Glutamatergic neuron (in vitro differentiated cells): Measurements from ENCODE around the gene BRCA2. TPM values are rescaled to one million over a fixed set of nuclear protein-coding genes. Genes with fewer than 3 reads are reported as not detected.
A peak's percentile ranks its signal among the peaks of the same experiment; 100 is the strongest.

Source experiments
- DNase-seq: peaks from one replicate; pipeline ENCODE4 v3.0.0; 2022
- H3K27ac Mint-ChIP-seq: one replicate; pipeline ENCODE4 v1.8.0; 2020; ENCODE audit warnings: mild to moderate bottlenecking, mixed read lengths, inconsistent platforms; ENCODE audit not compliant: unreplicated experiment
- H3K27me3 Mint-ChIP-seq: one replicate; pipeline ENCODE4 v1.8.0; 2020; ENCODE audit warnings: mild to moderate bottlenecking, moderate library complexity, mixed read lengths, inconsistent platforms; ENCODE audit not compliant: unreplicated experiment
- H3K36me3 Mint-ChIP-seq: one replicate; pipeline ENCODE4 v1.8.0; 2020; ENCODE audit warnings: mild to moderate bottlenecking, mixed read lengths, inconsistent platforms; ENCODE audit not compliant: unreplicated experiment
- H3K4me1 Mint-ChIP-seq: one replicate; pipeline ENCODE4 v1.8.0; 2020; ENCODE audit warnings: mild to moderate bottlenecking, low read depth, mixed read lengths, inconsistent platforms; ENCODE audit not compliant: unreplicated experiment
- H3K4me3 Mint-ChIP-seq: one replicate; pipeline ENCODE4 v1.8.0; 2020; ENCODE audit warnings: mild to moderate bottlenecking, mixed read lengths, inconsistent platforms; ENCODE audit not compliant: unreplicated experiment
- H3K9me3 Mint-ChIP-seq: one replicate; pipeline ENCODE4 v1.8.0; 2020; ENCODE audit warnings: mild to moderate bottlenecking, moderate library complexity, mixed read lengths, inconsistent platforms; ENCODE audit not compliant: unreplicated experiment
- CTCF ChIP-seq: fragments of 200-600 bp; sonication (generic); IDR thresholded peaks from one replicate; pipeline ENCODE4 v1.5.0; 2021; ENCODE audit not compliant: partially characterized antibody, unreplicated experiment
- total RNA-seq: library from RNA; stranded (reverse); fragmentation: NEBNext Ultra II Directional; extraction: Animal tissue kit (Norgen Biotek cat#: 25700); gene quantifications from one replicate; pipeline ENCODE4 v1.2.1, GENCODE V29; 2021; ENCODE audit not compliant: unreplicated experiment

The BRCA2 gene
- total RNA-seq, 1 donor from 2014 or later: 3.0 TPM

GRCh38 chr13:32310134-32310706, 5.1 kb upstream of the BRCA2 start:
- Mint-ChIP-seq H3K9me3 (peaks cover 2% of the 10 kb centered on the region), H3K36me3 (no peaks in the 10 kb centered on the region), H3K4me3 (no peak overlapping the region), H3K27me3 (no peaks in the 10 kb centered on the region), H3K27ac (no peak overlapping the region), H3K4me1 (no peaks in the 10 kb centered on the region)
- no peak for DNase-seq
- peak; percentile 82 for TF ChIP-seq CTCF

DNA sequence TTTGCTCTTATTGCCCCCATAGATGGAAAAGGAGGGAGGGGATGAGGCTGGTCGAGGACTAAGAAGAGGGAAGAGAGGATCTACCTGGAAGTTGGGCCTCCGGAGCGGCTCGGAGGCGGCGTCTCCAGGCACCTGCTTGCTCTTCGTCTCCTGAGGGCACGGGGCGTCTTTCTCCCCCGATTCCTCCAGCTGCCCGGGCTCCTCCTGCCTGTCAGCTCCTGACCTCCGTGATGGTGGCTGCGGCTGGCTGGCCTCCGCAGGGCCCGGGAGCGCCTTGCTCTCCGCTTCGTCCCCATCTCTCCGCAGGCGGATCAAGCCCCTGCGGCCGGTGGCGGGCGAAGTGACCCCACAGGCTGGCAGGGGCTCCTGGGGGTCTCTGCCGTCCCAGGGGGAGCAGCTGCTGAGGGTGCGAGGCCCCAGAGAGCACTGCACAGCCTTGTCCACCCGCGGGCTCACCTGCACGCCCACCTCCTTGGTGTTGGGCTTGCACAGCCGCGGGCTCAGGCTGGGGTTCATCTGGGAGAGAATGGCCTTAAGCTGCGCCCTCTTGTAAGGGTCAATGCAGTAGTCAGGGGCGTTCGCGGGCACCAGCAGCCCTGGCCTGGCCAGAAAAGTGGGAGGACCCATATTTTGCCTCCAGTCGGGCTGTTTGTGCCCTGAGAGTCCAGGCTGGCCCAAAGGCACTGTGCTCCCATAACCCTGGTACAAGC, 4.0 kb upstream of the BRCA2 start:
- TF ChIP-seq CTCF: no peak
- Mint-ChIP-seq H3K36me3 (no peaks in the 10 kb centered on the region), H3K4me1 (no peaks in the 10 kb centered on the region), H3K27me3 (no peaks in the 10 kb centered on the region), H3K9me3 (peaks cover 2% of the 10 kb centered on the region), H3K27ac (no peak overlapping the region), H3K4me3 (no peak overlapping the region)
- no peak for DNase-seq

DNA sequence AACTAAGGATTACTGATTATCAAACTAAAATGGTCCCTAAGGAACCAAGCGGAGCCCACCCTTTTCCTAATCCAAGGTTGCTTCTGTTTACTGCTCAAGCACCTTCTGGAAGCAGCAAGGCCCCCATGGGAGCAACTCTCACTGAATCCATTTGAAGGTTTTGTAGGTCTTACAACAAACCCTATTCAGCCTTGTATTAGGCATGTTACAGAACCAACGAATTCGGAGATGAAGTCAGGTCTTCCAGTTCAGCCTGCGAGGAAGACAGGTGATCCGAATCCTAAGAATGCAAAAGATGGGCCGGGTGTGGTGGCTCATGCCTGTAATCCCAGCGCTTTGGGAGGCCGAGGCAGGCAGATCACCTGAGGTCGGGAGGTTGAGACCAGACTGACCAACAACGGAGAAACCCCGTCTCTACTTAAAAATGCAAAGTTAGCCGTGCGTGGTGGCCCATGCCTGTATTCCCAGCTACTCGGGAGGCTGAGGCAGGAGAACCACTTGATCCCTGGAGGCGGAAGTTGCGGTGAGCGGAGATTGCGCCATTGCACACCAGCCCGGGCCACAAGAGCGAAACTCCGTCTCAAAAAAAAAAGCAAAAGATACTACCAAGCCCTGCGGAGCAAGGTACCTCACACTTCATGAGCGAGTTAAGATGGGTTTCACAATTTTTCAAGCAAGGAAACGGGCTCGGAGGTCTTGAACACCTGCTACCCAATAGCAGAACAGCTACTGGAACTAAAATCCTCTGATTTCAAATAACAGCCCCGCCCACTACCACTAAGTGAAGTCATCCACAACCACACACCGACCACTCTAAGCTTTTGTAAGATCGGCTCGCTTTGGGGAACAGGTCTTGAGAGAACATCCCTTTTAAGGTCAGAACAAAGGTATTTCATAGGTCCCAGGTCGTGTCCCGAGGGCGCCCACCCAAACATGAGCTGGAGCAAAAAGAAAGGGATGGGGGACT, 754 bp upstream of the BRCA2 start:
- Mint-ChIP-seq H3K4me1 (no peaks in the 10 kb centered on the region), H3K4me3 (peak overlapping the region; percentile 95), H3K27me3 (no peaks in the 10 kb centered on the region), H3K9me3 (peaks cover 2% of the 10 kb centered on the region), H3K27ac (peak overlapping the region; percentile 94), H3K36me3 (no peaks in the 10 kb centered on the region)
- DNase-seq: no peak
- no peak for TF ChIP-seq CTCF

DNA sequence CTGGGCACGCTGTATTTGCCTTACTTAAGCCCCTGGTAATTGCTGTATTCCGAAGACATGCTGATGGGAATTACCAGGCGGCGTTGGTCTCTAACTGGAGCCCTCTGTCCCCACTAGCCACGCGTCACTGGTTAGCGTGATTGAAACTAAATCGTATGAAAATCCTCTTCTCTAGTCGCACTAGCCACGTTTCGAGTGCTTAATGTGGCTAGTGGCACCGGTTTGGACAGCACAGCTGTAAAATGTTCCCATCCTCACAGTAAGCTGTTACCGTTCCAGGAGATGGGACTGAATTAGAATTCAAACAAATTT, 676 bp downstream of the BRCA2 start:
- no peak for TF ChIP-seq CTCF
- H3K27me3 Mint-ChIP-seq: no peaks in the 10 kb centered on the region
- peaks cover 2% of the 10 kb centered on the region for H3K9me3 Mint-ChIP-seq
- H3K4me1 Mint-ChIP-seq: no peaks in the 10 kb centered on the region
- peak overlapping the region; percentile 95 for H3K4me3 Mint-ChIP-seq
- H3K27ac Mint-ChIP-seq: peak overlapping the region; percentile 36
- H3K36me3 Mint-ChIP-seq: no peaks in the 10 kb centered on the region
- no peak for DNase-seq
